Liver (tissue), 3 donors: Measurements from ENCODE around the gene AATK.

ENCODE experiments used
- GABPA ChIP-seq, 2 donors: IDR thresholded peaks in 1 of 2; conservative IDR thresholded peaks in 1 of 2; 2 replicates each; pipeline ENCODE4 v1.6.1; 2016; ENCODE audit warnings: antibody characterized with exemption in 2 of 2, mild to moderate bottlenecking in 1 of 2, moderate library complexity in 1 of 2
- RAD21 ChIP-seq, 2 donors: IDR thresholded peaks; 2 replicates each; pipeline ENCODE4 v1.6.1; 2016; ENCODE audit warnings: antibody characterized with exemption in 2 of 2, mild to moderate bottlenecking in 2 of 2
- SP1 ChIP-seq: IDR thresholded peaks from 2 replicates; pipeline ENCODE4 v1.6.1; 2018; ENCODE audit warnings: antibody characterized with exemption, mild to moderate bottlenecking
- TAF1 ChIP-seq: conservative IDR thresholded peaks from 2 replicates; pipeline ENCODE4 v1.6.1; 2016; ENCODE audit warnings: antibody characterized with exemption, mild to moderate bottlenecking
- YY1 ChIP-seq: IDR thresholded peaks from 2 replicates; pipeline ENCODE4 v1.6.1; 2016; ENCODE audit warnings: antibody characterized with exemption, mild to moderate bottlenecking
- TF ChIP-seq, protein P1 (sequence below): IDR thresholded peaks from 2 replicates; pipeline ENCODE4 v1.6.1; 2016; ENCODE audit warnings: antibody characterized with exemption
- TF ChIP-seq, protein P2 (sequence below): fragments of 150-350 bp; IDR thresholded peaks from 2 replicates; pipeline ENCODE4 v1.5.1; 2017; ENCODE audit warnings: improper control_type of control experiment, low read depth, low read length; ENCODE audit not compliant: missing input control
- TF ChIP-seq, protein P3 (sequence below): IDR thresholded peaks from 2 replicates; pipeline ENCODE4 v1.6.1; 2016; ENCODE audit warnings: antibody characterized with exemption
- TF ChIP-seq, protein P4 (sequence below): IDR thresholded peaks from 2 replicates; pipeline ENCODE4 v1.6.1; 2016; ENCODE audit warnings: antibody characterized with exemption
- donor health status: healthy.
- donor health status: healthy.

DNA sequence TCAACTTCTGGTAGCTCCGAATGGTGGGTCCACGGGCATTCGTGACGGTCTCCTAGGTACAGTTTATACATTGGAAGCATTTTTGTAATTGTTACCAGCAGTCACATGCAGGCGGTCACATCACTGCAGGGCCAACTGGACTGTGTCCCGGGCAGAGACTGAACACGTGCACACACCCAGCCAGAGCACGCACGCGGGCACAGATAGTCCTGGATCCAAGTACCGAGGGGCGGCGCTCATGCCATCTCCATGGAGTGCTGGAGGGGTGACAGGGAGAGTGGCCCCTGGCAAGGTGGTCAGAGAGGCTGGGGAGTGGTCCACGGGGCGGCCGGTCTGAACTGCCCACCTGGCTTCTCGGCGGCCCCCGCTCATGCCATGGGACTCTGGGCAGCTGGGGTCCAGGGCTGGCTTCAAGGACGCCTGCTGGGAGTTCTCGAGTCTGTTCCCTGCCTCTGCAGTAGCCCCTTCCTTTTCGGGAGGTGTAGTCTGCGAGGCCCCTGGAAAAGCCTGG, 96.8 kb downstream of the AATK start:
- TF ChIP-seq, protein P1, sequence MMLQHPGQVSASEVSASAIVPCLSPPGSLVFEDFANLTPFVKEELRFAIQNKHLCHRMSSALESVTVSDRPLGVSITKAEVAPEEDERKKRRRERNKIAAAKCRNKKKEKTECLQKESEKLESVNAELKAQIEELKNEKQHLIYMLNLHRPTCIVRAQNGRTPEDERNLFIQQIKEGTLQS: no peak
- TF ChIP-seq, protein P2, sequence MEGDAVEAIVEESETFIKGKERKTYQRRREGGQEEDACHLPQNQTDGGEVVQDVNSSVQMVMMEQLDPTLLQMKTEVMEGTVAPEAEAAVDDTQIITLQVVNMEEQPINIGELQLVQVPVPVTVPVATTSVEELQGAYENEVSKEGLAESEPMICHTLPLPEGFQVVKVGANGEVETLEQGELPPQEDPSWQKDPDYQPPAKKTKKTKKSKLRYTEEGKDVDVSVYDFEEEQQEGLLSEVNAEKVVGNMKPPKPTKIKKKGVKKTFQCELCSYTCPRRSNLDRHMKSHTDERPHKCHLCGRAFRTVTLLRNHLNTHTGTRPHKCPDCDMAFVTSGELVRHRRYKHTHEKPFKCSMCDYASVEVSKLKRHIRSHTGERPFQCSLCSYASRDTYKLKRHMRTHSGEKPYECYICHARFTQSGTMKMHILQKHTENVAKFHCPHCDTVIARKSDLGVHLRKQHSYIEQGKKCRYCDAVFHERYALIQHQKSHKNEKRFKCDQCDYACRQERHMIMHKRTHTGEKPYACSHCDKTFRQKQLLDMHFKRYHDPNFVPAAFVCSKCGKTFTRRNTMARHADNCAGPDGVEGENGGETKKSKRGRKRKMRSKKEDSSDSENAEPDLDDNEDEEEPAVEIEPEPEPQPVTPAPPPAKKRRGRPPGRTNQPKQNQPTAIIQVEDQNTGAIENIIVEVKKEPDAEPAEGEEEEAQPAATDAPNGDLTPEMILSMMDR: no peak
- TF ChIP-seq SP1 (peak; percentile 82), GABPA (IDR thresholded peaks at IDR 0.05 in 1 of 2, conservative IDR thresholded peaks at IDR 0.05 in 1 of 2) (peak in 1 of 2 donors; percentile 57), TAF1 (no peak), YY1 (peak; percentile 86), RAD21 (IDR thresholded peaks at IDR 0.05) (peak in 1 of 2 donors; percentile 62)
- TF ChIP-seq, protein P3, sequence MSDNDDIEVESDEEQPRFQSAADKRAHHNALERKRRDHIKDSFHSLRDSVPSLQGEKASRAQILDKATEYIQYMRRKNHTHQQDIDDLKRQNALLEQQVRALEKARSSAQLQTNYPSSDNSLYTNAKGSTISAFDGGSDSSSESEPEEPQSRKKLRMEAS: no peak
- TF ChIP-seq, protein P4, sequence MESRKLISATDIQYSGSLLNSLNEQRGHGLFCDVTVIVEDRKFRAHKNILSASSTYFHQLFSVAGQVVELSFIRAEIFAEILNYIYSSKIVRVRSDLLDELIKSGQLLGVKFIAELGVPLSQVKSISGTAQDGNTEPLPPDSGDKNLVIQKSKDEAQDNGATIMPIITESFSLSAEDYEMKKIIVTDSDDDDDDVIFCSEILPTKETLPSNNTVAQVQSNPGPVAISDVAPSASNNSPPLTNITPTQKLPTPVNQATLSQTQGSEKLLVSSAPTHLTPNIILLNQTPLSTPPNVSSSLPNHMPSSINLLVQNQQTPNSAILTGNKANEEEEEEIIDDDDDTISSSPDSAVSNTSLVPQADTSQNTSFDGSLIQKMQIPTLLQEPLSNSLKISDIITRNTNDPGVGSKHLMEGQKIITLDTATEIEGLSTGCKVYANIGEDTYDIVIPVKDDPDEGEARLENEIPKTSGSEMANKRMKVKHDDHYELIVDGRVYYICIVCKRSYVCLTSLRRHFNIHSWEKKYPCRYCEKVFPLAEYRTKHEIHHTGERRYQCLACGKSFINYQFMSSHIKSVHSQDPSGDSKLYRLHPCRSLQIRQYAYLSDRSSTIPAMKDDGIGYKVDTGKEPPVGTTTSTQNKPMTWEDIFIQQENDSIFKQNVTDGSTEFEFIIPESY: no peak
